IPS-18c (cell line): ENCODE measurements around the gene GGNBP2.
"Not testable (repeated sequence)": the region's sequence is repeated elsewhere in the genome, so short reads cannot be mapped to it uniquely, and the experiment has no call there.

Source experiments
- H3K4me3 ChIP-seq: 2 replicates; pipeline ENCODE4 v1.7.0; 2013; ENCODE audit warnings: low read depth, mild to moderate bottlenecking, low read length, moderate library complexity; ENCODE audit not compliant: insufficient read depth
- H3K9me3 ChIP-seq: one replicate; pipeline ENCODE4 v1.6.1; 2013; ENCODE audit warnings: mild to moderate bottlenecking, low read length, moderate library complexity; ENCODE audit not compliant: control insufficient read depth, insufficient read depth

GGNBP2 gene

GRCh38 chr17:36592316-36592715 lies 47.6 kb downstream of the GGNBP2 start:
- Histone ChIP-seq H3K4me3 (peak overlapping the region; percentile 82), H3K9me3 (no peaks in the 10 kb centered on the region)

- peak overlapping the region; percentile 82 for H3K4me3 ChIP-seq
- H3K9me3 ChIP-seq = no peaks in the 10 kb centered on the region
Measured at GRCh38 chr17:36592716-36593321, 48.1 kb downstream of the GGNBP2 start.

- H3K4me3 ChIP-seq = no peak overlapping the region
- H3K9me3 ChIP-seq = no peaks in the 10 kb centered on the region
Measured at GRCh38 chr17:36593656-36594316, 49.1 kb downstream of the GGNBP2 start.

GRCh38 chr17:36594626-36595401 lies 50.1 kb downstream of the GGNBP2 start:
- H3K9me3 ChIP-seq = no peaks in the 10 kb centered on the region
- no peak overlapping the region for H3K4me3 ChIP-seq

GRCh38 chr17:36597226-36597625 lies 52.5 kb downstream of the GGNBP2 start:
- H3K4me3 ChIP-seq = no peak overlapping the region
- no peaks in the 10 kb centered on the region for H3K9me3 ChIP-seq

- Histone ChIP-seq H3K9me3 (no peaks in the 10 kb centered on the region), H3K4me3 (no peak overlapping the region)
Measured at GRCh38 chr17:36597866-36598777, 53.4 kb downstream of the GGNBP2 start.

GRCh38 chr17:36598951-36599401 lies 54.3 kb downstream of the GGNBP2 start:
- H3K4me3 ChIP-seq = no peak overlapping the region
- no peaks in the 10 kb centered on the region for H3K9me3 ChIP-seq

- H3K4me3 ChIP-seq = no peak overlapping the region; the same call in 1 of the 2 replicates
- no peaks in the 10 kb centered on the region for H3K9me3 ChIP-seq
Measured at GRCh38 chr17:36599546-36600250, 55.0 kb downstream of the GGNBP2 start.

GRCh38 chr17:36600465-36600864 lies 55.7 kb downstream of the GGNBP2 start:
- no peaks in the 10 kb centered on the region for H3K9me3 ChIP-seq
- H3K4me3 ChIP-seq = peak overlapping the region; percentile 51; the same call in 1 of the 2 replicates

GRCh38 chr17:36600936-36601302 lies 56.2 kb downstream of the GGNBP2 start:
- no peaks in the 10 kb centered on the region for H3K9me3 ChIP-seq

GRCh38 chr17:36601303-36602029 lies 56.7 kb downstream of the GGNBP2 start, which contains the start of gene MRM1:
Gene MRM1, plus strand, starts transcription at chr17:36601583. Its CDS starts 228 bp downstream, at chr17:36601811.
- no peaks in the 10 kb centered on the region for H3K9me3 ChIP-seq

More at GRCh38 chr17:36600936-36601302, 56.2 kb downstream of the GGNBP2 start:
- peak overlapping the region; percentile 51 for H3K4me3 ChIP-seq

GRCh38 chr17:36602030-36602748 lies 57.5 kb downstream of the GGNBP2 start:
- Histone ChIP-seq H3K9me3 (no peaks in the 10 kb centered on the region), H3K4me3 (peak overlapping the region; percentile 88)

More at GRCh38 chr17:36601303-36602029, 56.7 kb downstream of the GGNBP2 start, which contains the start of gene MRM1:
- peak within 1 kb of the TSS; percentile 88 for H3K4me3 ChIP-seq

- Histone ChIP-seq H3K9me3 (no peaks in the 10 kb centered on the region), H3K4me3 (peak overlapping the region; percentile 88)
Measured at GRCh38 chr17:36602924-36603384, 58.2 kb downstream of the GGNBP2 start.

GRCh38 chr17:36605028-36605427 lies 60.3 kb downstream of the GGNBP2 start:
- H3K9me3 ChIP-seq, H3K4me3 ChIP-seq: not testable (repeated sequence)

- H3K9me3 ChIP-seq = no peaks in the 10 kb centered on the region
- H3K4me3 ChIP-seq = no peak overlapping the region
Measured at GRCh38 chr17:36608280-36608679, 63.6 kb downstream of the GGNBP2 start.
